Bronchial epithelial cell (primary cell): ENCODE measurements around the gene CCDC91. TPM values are rescaled to one million over a fixed set of nuclear protein-coding genes. Genes with fewer than 3 reads are reported as not detected.

Source experiments
- DNase-seq: peaks from one replicate; pipeline ENCODE4 v3.0.0-alpha.2; 2010; ENCODE audit warnings: low read depth
- FAIRE-seq: peaks from 2 replicates; lab custom pipeline; 2011; peaks lifted over from hg19 to GRCh38; lab: Jason Lieb, UNC
- H3K27me3 ChIP-seq: 2 replicates; pipeline ENCODE4 v1.5.1; 2011; ENCODE audit warnings: low read length; ENCODE audit not compliant: control insufficient read depth, insufficient read depth
- H3K36me3 ChIP-seq: 2 replicates; pipeline ENCODE4 v1.5.1; 2011; ENCODE audit warnings: low read length; ENCODE audit not compliant: control insufficient read depth, insufficient read depth
- H3K4me3 ChIP-seq: 2 replicates; pipeline ENCODE4 v1.5.1; 2011; ENCODE audit warnings: mild to moderate bottlenecking, low read depth, low read length, control low read depth
- total RNA-seq: library from RNA; depleted of rRNA; stranded (reverse); fragments of >200 nt; gene quantifications from 2 replicates; pipeline ENCODE4 v1.2.1, GENCODE V29; 2014
- TF ChIP-seq, protein P1 (sequence below): IDR thresholded peaks from 2 replicates; pipeline ENCODE4 v1.5.1; 2011; ENCODE audit warnings: mild to moderate bottlenecking, moderate library complexity, low read length, control low read depth, inconsistent platforms; ENCODE audit not compliant: insufficient read depth, severe bottlenecking

Gene CCDC91
- total RNA-seq, 1 donor from 2014 or later, result 26.3 TPM

DNA sequence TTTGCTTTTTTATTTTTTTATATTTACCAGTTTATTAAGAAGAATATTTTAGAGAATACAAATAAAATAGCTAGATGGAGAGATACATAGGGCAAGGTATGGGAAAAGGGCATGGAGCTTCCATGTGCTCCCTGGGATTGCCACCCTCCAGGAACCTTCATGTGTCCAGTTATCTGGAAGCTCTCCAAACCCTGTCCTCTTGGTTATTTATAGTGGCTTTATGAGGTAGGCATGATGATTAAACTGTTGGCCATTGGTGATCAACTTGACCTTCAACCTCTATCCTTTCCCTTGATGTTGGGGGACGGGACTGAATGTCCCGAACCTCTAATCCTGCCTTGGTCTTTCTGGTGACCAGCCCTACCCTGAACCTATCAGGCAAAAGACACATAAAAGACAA, 156.3 kb downstream of the CCDC91 start:
- FAIRE-seq (no peak), DNase-seq (no peak)
- TF ChIP-seq, protein P1, sequence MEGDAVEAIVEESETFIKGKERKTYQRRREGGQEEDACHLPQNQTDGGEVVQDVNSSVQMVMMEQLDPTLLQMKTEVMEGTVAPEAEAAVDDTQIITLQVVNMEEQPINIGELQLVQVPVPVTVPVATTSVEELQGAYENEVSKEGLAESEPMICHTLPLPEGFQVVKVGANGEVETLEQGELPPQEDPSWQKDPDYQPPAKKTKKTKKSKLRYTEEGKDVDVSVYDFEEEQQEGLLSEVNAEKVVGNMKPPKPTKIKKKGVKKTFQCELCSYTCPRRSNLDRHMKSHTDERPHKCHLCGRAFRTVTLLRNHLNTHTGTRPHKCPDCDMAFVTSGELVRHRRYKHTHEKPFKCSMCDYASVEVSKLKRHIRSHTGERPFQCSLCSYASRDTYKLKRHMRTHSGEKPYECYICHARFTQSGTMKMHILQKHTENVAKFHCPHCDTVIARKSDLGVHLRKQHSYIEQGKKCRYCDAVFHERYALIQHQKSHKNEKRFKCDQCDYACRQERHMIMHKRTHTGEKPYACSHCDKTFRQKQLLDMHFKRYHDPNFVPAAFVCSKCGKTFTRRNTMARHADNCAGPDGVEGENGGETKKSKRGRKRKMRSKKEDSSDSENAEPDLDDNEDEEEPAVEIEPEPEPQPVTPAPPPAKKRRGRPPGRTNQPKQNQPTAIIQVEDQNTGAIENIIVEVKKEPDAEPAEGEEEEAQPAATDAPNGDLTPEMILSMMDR, result no peak

DNA sequence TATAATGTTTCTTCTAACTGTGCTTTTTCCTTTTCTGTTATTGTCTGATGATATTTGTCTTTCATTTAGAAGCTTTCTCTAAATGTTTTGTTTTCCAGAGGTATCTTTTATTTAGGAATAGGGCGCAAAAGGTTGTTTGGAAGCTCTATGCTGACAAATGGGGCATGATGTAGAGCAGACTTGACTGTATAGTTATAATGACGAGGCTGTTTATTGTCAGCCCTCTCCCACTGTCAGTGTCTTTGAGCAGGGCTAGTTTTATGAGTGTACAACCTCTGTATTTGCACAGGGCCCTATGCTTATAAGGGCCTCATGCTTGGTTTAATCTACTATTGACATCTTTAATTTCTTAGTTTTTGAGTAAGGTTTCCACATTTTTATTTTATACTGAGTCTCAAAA, 158.9 kb downstream of the CCDC91 start:
- FAIRE-seq, result no peak
- TF ChIP-seq, protein P1, result no peak
- Histone ChIP-seq H3K36me3 (no peaks in the 10 kb centered on the region), H3K4me3 (no peak overlapping the region), H3K27me3 (no peaks in the 10 kb centered on the region)
- no peak for DNase-seq

More for the DNA sequence above, 156.3 kb downstream of the CCDC91 start:
- Histone ChIP-seq H3K4me3 (no peak overlapping the region), H3K27me3 (no peaks in the 10 kb centered on the region), H3K36me3 (no peaks in the 10 kb centered on the region)

DNA sequence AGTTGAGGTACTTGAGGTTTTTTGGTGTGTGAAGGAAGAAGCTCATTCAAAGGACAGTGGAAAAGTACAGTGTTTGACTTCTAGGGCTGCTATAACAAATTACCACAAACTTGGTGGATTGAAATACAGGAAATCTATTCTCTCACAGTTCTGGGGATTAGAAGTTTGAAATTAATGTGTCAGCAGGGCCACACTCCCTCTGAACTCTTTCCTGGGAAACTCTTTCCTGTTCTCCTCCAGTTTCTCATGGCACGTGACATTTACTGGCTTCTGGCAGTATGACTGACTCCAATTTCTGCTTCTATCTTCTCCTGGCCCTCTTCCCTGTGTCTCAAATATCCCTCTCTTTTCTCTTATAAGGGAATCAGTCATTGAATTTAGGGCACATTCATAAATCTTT, 160.2 kb downstream of the CCDC91 start:
- Histone ChIP-seq H3K4me3 (no peak overlapping the region), H3K36me3 (no peaks in the 10 kb centered on the region), H3K27me3 (no peaks in the 10 kb centered on the region)
- TF ChIP-seq, protein P1, result no peak
- no peak for DNase-seq
- no peak for FAIRE-seq

DNA sequence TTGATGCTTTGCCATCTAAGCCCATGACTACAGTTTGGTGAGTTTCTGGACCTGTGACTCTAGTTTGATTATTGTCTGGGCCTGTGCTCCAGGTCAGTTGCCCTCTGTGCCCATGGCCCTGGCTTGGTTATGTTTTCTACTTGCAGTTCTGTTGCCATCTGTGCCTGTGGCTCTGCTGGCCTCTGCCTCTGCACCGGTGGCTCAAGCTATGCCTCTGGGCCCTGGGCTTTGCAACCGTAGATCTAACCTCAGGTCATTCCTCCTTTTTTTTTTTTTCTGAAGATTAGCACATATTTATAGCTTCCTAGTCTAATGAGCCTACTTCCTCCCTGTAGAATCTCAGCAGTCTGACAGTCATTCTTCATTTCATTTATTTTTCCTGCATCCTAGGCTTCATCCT, 161.2 kb downstream of the CCDC91 start:
- FAIRE-seq, result no peak
- H3K4me3 ChIP-seq, result no peak overlapping the region
- no peaks in the 10 kb centered on the region for H3K27me3 ChIP-seq
- TF ChIP-seq, protein P1, result no peak
- DNase-seq, result no peak
- no peaks in the 10 kb centered on the region for H3K36me3 ChIP-seq

DNA sequence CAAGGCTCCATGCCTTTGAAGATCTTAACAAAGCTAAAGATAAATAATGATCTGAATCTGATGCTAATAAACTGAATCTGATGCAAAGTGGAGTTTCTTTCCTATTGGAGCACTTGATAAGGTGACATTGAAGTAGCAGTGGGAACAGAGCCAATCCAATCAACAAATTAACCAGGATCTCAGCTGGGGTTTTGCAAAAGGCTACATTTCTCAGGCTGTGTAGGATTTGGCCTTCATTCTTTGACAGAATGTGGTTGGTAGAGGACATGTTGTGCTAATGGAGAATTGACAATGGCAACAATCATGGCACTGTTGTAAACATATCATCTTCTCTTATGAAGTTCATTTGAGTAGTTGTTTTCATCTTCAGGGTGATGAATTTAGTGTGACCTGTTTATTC, 164.9 kb downstream of the CCDC91 start:
- Histone ChIP-seq H3K27me3 (no peaks in the 10 kb centered on the region), H3K4me3 (no peak overlapping the region), H3K36me3 (no peaks in the 10 kb centered on the region)
- FAIRE-seq (peak; percentile 52), DNase-seq (no peak)
- TF ChIP-seq, protein P1, result no peak

DNA sequence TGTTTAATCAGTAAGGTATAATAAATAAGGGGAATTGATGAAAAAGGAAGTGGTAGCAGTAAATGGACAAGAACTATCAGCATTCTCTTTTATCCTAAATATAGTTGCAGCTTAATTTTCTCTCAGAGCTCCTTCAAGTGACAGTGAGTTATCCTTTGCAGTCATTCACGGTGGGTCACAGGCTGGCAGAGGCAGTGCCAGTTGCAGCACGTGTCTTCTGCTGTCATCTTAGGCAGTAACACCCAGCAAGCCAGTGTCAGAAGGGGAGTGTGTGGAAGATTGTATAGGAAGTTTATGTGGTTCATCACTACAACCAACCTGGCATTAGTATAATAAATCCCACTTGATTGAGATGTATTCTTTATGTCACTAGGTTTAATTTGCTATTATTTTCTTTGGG, 170.0 kb downstream of the CCDC91 start:
- no peak overlapping the region for H3K4me3 ChIP-seq
- DNase-seq (no peak), FAIRE-seq (peak; percentile 80)
- no peaks in the 10 kb centered on the region for H3K27me3 ChIP-seq
- H3K36me3 ChIP-seq, result no peaks in the 10 kb centered on the region
- TF ChIP-seq, protein P1, result no peak
